Thymus (tissue), 11 donors: Measurements from ENCODE around the gene MTF1. TPM values are rescaled to one million over a fixed set of nuclear protein-coding genes. Genes with fewer than 3 reads are reported as not detected.

ENCODE experiments used
- DNase-seq, 9 donors: peaks; one replicate each; pipeline ENCODE4 v3.0.0-alpha.2; 2013; ENCODE audit warnings: low spot score in 9 of 9, low read depth in 6 of 9, missing footprints in 1 of 9
- H3K27ac ChIP-seq, 2 donors: one replicate each; pipeline ENCODE4 v1.5.1; 2013; ENCODE audit warnings: control low read depth in 1 of 2, low read depth in 1 of 2, low read length in 1 of 2, mild to moderate bottlenecking in 1 of 2, moderate library complexity in 1 of 2
- H3K27me3 ChIP-seq, 2 donors: one replicate each; pipeline ENCODE4 v1.5.1; 2013; ENCODE audit warnings: low read length in 1 of 2; ENCODE audit not compliant: control insufficient read depth in 2 of 2, insufficient read depth in 1 of 2
- H3K36me3 ChIP-seq, 2 donors: one replicate each; pipeline ENCODE4 v1.5.1; 2013; ENCODE audit warnings: low read length in 1 of 2, mild to moderate bottlenecking in 1 of 2, moderate library complexity in 1 of 2; ENCODE audit not compliant: control insufficient read depth in 2 of 2, insufficient read depth in 2 of 2
- H3K4me1 ChIP-seq, 2 donors: one replicate each; pipeline ENCODE4 v1.5.1; 2013; ENCODE audit warnings: low read length in 2 of 2; ENCODE audit not compliant: control insufficient read depth in 2 of 2, insufficient read depth in 2 of 2
- H3K4me3 ChIP-seq, 2 donors: one replicate each; pipeline ENCODE4 v1.5.1; 2013; ENCODE audit warnings: low read length in 2 of 2, control low read depth in 1 of 2, mild to moderate bottlenecking in 1 of 2
- H3K9me3 ChIP-seq, 2 donors: one replicate each; pipeline ENCODE4 v1.5.1; 2013; ENCODE audit warnings: low read length in 1 of 2, mild to moderate bottlenecking in 1 of 2; ENCODE audit not compliant: control insufficient read depth in 2 of 2, insufficient read depth in 1 of 2
- WGBS: extraction: QIAGEN DNeasy Blood & Tissue Kit; methylation state at CpG from one replicate; pipeline ENCODE4 v1.1.7; 2013; 5-methylcytosine and 5-hydroxymethylcytosine counted together
- polyA plus RNA-seq: library from polyadenylated mRNA; stranded (reverse); fragments of 200-250 nt; gene quantifications from one replicate; pipeline ENCODE4 v1.2.3, GENCODE V29; 2013
- total RNA-seq: library from RNA; stranded (reverse); fragments of 120-200 nt; gene quantifications from one replicate; pipeline ENCODE4 v1.2.4, GENCODE V29; 2013
- donor health status: healthy.

The MTF1 gene
- total and polyA plus RNA-seq, 2 donors = 1.2 to 3.1 TPM

DNA sequence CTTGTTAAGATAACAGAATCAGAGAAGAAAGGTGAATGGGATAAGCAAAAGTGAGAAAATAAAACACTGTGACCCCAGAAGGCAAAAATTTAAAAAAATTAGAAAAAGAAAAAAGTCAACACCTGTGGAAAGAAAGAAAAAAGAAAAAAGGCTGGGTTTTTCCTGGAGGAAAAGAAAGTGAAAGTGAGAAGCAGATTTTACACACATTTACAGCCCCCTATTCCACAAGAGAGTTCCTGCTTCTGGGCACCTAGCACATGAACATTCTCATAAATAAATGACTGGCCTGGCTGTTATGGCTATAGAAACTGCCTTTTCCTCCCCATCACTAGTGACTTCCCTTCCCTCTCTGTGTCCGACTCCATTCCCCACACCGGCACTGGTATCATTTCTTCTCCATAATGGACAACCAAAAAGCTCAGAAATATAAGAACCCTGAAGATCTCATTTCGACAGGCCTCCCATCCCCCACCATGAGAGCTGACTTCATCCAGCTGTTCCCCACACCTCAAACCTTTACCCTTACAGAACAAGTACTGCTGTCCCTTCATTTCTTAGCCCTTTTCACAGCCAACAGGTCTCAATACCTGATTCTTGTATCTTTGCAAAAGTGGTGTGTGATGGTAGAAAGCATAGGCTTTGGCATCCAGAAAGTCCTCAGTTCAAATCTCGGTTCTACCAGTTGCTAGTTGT is 12.6 kb downstream of the MTF1 start:
- H3K4me1 ChIP-seq = peaks cover 6 to 14% of the 10 kb centered on the region in 2 donors
- WGBS = 36% methylated on average over 4 of the region's 4 CpGs
- no peak overlapping the region for H3K27ac ChIP-seq
- H3K4me3 ChIP-seq = no peak overlapping the region
- no peaks in the 10 kb centered on the region for H3K27me3 ChIP-seq
- H3K36me3 ChIP-seq = peaks cover 0 to 7% of the 10 kb centered on the region in 2 donors
- H3K9me3 ChIP-seq = no peaks in the 10 kb centered on the region
- DNase-seq = no peak

DNA sequence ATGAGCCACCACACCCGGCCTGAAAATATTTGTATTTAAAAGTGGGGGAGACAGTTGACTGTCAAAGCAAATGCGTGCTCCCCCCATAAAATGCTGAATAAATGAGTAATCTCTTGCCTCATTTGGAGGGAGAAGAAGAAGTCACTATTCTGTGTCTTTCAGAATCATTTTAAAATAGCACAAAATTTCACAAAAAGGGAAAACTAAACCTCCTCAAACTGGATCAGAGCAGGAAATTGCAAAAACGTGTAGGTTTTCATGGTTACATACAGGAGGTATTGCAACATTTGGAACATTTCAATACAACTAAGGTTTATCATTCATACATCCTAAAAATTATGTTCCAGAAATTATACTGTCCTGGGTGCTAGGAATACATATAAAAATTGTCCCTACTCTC is 13.6 kb downstream of the MTF1 start:
- no peaks in the 10 kb centered on the region for H3K27me3 ChIP-seq
- DNase-seq = no peak
- no peak overlapping the region for H3K4me3 ChIP-seq
- peaks cover 6 to 13% of the 10 kb centered on the region in 2 donors for H3K36me3 ChIP-seq
- H3K9me3 ChIP-seq = no peaks in the 10 kb centered on the region
- H3K4me1 ChIP-seq = peaks cover 5 to 8% of the 10 kb centered on the region in 2 donors
- no peak overlapping the region for H3K27ac ChIP-seq
- WGBS = 74% methylated on average over 3 of the region's 3 CpGs

- peaks cover 8 to 15% of the 10 kb centered on the region in 2 donors for H3K36me3 ChIP-seq
- WGBS = 98% methylated on average over 5 of the region's 5 CpGs
- H3K27me3 ChIP-seq = no peaks in the 10 kb centered on the region
- peaks cover 5 to 8% of the 10 kb centered on the region in 2 donors for H3K4me1 ChIP-seq
- DNase-seq = no peak
- no peak overlapping the region for H3K4me3 ChIP-seq
- H3K9me3 ChIP-seq = no peaks in the 10 kb centered on the region
- H3K27ac ChIP-seq = no peak overlapping the region
Observed at GRCh38 chr1:37845049-37845646, 14.2 kb downstream of the MTF1 start.

DNA sequence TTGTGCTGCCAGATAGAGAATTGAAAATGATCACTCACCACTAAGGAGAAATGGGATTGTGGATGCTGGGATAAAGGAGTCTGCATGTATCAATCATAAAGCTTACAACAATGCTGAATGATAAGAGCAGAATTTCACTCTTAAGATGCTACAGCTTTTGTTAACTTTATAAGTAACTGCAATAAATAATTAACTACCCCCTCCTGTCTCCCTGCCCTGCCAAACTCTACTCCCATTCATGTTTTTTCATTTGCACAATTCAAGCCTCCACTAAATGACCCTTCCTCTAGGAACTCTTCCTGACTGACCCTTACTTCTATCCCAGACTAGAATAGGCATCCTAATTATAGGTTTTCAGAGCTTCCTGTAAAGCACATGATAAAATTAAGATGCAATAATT is 14.9 kb downstream of the MTF1 start:
- Histone ChIP-seq H3K36me3 (peaks cover 14 to 20% of the 10 kb centered on the region in 2 donors), H3K27ac (no peak overlapping the region), H3K9me3 (no peaks in the 10 kb centered on the region), H3K27me3 (no peaks in the 10 kb centered on the region), H3K4me1 (peaks cover 5 to 8% of the 10 kb centered on the region in 2 donors), H3K4me3 (no peak overlapping the region)
- no peak for DNase-seq

- Histone ChIP-seq H3K27ac (no peak overlapping the region), H3K4me1 (peaks cover under 1 to 4% of the 10 kb centered on the region in 2 donors), H3K36me3 (peaks cover 28 to 32% of the 10 kb centered on the region in 2 donors), H3K4me3 (no peak overlapping the region), H3K9me3 (no peaks in the 10 kb centered on the region), H3K27me3 (no peaks in the 10 kb centered on the region)
- WGBS = 96% methylated on average over 3 of the region's 3 CpGs
- DNase-seq = no peak
Observed at GRCh38 chr1:37841652-37842051, 17.7 kb downstream of the MTF1 start.

DNA sequence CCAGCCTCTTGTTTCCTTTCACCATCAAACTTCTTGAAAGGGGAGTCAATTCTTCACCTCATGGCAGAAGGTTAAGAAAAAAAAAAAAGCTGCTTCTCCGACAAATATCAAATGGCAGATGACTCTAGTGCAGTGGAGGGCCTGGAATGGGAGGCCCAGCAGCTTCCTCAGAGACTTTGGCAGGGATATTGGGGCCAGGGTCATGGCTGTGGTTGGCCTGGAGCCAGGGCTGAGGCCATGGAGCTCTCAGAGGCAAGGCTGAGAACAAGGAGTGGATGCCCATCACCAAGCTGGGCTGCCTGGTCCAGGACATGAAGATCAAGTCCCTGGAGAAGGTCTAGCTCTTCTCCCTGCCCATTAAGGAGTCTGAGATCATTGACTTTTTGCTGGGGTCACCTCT is 18.7 kb downstream of the MTF1 start:
- peaks cover 28 to 37% of the 10 kb centered on the region in 2 donors for H3K36me3 ChIP-seq

GRCh38 chr1:37839676-37840075 is 19.7 kb downstream of the MTF1 start:
- H3K4me1 ChIP-seq = no peaks in the 10 kb centered on the region
- DNase-seq = no peak
- 98% methylated on average over 10 of the region's 10 CpGs for WGBS
- peaks cover 37 to 46% of the 10 kb centered on the region in 2 donors for H3K36me3 ChIP-seq
- no peaks in the 10 kb centered on the region for H3K9me3 ChIP-seq
- H3K27ac ChIP-seq = no peak overlapping the region
- no peaks in the 10 kb centered on the region for H3K27me3 ChIP-seq
- H3K4me3 ChIP-seq = no peak overlapping the region

More for the DNA sequence above, 18.7 kb downstream of the MTF1 start:
- DNase-seq = no peak
- Histone ChIP-seq H3K9me3 (no peaks in the 10 kb centered on the region), H3K4me1 (no peaks in the 10 kb centered on the region), H3K27ac (no peak overlapping the region), H3K4me3 (no peak overlapping the region), H3K27me3 (no peaks in the 10 kb centered on the region)
- WGBS = 100% methylated on average over 1 of the region's 1 CpG

DNA sequence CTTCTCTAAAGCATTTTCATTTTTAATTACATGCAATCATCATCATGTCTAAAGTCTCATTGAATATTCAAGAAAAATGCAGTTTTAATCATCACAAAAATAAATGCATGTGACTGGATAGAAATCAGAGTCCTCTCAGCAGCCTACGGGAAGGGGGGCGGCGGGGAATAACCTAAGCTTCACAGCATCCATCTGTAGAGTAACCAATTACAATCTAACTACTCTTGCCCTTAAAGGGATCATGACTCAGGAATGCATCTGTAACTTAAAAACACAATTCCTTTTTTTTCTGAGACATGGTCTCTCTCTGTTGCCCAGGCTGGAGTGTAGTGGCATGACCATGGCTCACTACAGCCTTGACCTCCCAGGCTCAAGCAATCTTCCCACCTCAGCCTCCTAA is 22.6 kb downstream of the MTF1 start:
- Histone ChIP-seq H3K4me1 (no peaks in the 10 kb centered on the region), H3K4me3 (no peak overlapping the region), H3K27ac (no peak overlapping the region), H3K27me3 (no peaks in the 10 kb centered on the region), H3K36me3 (peaks cover 53 to 66% of the 10 kb centered on the region in 2 donors), H3K9me3 (no peaks in the 10 kb centered on the region)
- 97% methylated on average over 3 of the region's 3 CpGs for WGBS
- DNase-seq = no peak

DNA sequence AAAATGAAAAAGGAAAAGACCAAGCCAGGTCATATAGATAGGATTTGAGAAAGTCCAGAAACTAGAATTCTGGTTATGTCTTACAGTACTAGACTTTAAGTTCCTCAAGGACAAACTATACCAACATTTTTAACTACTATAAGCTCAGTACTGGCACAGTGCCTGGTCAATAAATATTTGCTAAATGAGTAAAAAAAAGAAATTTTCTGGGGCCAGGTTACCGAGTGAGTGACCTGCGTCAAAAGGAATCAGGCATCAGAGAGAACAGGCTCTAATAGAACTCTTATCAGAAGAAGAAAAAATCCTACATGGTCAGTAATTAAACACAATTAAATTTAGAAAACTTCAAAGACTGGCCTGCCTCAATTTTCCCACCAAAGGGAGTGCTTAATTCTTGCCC is 27.6 kb downstream of the MTF1 start:
- no peaks in the 10 kb centered on the region for H3K9me3 ChIP-seq
- H3K36me3 ChIP-seq = peaks cover 43 to 50% of the 10 kb centered on the region in 2 donors
- no peak for DNase-seq
- H3K27me3 ChIP-seq = no peaks in the 10 kb centered on the region
- H3K27ac ChIP-seq = no peak overlapping the region
- WGBS = 100% methylated on average over 2 of the region's 2 CpGs
- H3K4me1 ChIP-seq = no peaks in the 10 kb centered on the region
- no peak overlapping the region for H3K4me3 ChIP-seq
